Activated gamma-delta T cell treated with Interleukin-2 at 50 U/mL for 16 hours (primary cell): ENCODE measurements around the gene GPC3.
"Not testable (repeated sequence)": the region's sequence is repeated elsewhere in the genome, so short reads cannot be mapped to it uniquely, and the experiment has no call there.

Experiments
- DNase-seq: peaks from one replicate; pipeline ENCODE4 v3.0.0-alpha.2; 2020

Gene GPC3

GRCh38 chrX:133746593-133746992, 238.8 kb downstream of the GPC3 start:
- no peak for DNase-seq

DNA sequence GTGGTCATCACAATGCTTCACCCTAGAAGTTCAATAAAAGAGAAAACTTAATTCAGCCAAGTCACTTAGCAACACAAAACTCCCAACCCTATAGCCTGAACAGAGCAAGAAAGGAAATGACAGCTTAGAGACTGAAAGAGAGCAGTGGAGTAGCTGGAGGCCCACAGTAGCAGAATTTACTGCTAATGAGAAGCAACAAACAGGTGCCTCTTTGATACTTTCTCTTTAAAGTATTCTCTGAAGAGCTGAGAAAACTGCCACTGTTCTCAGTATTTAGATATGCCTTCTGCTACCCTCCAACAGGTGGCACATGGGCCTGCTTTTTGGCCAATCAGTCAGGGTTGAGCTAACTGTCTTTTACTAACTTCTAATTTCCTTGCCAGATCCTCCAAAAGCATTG, 240.0 kb downstream of the GPC3 start:
- no peak for DNase-seq

DNA sequence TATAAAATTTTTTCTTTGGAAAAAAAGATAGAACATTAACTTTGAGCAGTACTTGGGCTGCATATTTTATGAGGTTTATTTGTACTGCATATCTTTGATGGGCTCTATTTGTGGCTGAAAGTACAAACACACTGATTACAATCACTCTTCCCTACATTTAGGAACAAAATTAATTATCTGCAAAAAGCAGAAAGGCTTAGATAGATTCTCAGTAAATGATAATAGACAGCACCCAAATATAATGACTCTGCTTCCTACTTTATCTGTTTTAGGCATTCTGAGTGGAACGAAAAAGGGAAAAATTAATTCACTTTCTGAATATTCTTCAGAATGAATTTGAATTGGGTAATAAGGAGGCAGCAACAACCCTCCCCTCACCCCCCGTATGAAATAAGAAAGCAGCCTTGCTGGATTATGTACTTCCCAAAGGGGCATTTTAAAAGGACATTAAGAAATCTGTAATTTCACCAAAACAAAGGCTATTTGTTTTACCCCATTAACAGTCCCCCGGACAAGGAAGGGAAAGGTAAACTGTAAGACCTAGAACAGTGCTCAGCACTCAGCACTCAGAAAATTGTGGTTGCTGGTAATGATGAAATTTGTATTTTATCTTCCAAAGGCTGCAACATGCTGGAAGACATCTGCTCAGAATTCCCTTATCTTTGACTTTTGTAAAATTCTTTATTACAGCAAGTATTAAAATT, 242.6 kb downstream of the GPC3 start:
- DNase-seq: no peak

- DNase-seq: no peak
Measured at GRCh38 chrX:133741303-133741702, 244.1 kb downstream of the GPC3 start.

DNA sequence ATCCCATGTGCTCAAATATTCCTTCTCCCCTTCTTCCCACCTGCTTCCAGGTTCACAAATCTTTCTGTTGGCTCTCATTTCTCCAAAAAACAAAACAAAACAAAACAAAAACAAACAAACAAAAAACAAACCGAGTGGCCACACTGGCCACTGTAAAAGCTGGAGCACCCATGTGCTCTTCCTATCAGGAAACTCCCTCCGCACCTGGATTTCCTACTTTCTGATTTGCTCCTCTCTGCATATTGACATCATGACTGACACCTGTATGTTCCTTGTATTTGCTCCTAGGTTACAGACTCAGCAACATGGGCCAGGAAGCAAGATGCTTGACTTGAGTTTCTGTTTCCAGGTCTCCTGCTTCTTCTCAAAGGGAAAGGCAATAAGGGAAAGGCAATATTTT, 258.8 kb downstream of the GPC3 start:
- no peak for DNase-seq

- DNase-seq: no peak
Measured at GRCh38 chrX:133726211-133726630, 259.2 kb downstream of the GPC3 start.

DNA sequence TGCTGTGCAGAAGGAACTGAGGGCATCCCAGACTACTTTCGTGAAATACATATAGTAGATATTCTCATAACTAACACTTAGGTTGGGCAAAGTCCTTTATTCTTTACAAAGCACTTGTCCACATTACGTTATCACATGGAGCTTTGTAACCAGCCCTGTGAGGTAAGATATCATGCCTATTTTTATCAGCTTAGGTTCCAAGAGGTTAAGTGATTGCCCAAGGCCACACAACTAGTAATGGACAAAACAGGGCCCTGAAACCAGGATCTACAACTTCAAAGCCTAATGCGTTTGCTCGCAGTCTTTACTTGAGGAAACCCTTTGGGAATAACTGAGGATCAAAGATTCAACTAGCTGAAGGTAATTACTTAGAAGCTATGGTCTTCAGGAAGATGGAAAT, 261.5 kb downstream of the GPC3 start:
- no peak for DNase-seq

- no peak for DNase-seq
Measured at GRCh38 chrX:133722756-133723155, 262.6 kb downstream of the GPC3 start.

- not testable (repeated sequence) for DNase-seq
Measured at GRCh38 chrX:133720269-133720668, 265.1 kb downstream of the GPC3 start.

DNA sequence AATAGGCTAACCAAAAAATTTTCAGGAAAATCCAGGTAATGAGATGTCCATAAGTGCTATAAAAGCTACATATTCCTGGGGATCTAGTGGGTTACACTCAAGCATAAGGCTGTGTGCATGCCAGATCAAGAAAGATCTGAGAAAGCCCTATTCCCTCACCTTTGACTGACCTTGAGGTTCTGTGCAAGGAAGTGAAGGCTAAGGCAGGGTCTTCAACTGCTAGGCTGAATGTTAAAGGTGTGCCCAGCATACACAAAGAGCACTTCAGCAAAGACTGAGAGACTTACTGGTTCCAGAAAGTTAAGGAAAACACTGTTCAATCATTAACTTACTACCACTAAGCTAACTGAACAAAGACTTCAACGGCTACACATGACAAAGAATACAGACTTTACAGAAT, 269.7 kb downstream of the GPC3 start:
- DNase-seq: no peak

GRCh38 chrX:133709501-133709900, 275.9 kb downstream of the GPC3 start:
- DNase-seq: no peak

GRCh38 chrX:133706890-133707289, 278.5 kb downstream of the GPC3 start:
- DNase-seq: no peak

- DNase-seq: no peak
Measured at GRCh38 chrX:133702230-133702629, 283.2 kb downstream of the GPC3 start.

DNA sequence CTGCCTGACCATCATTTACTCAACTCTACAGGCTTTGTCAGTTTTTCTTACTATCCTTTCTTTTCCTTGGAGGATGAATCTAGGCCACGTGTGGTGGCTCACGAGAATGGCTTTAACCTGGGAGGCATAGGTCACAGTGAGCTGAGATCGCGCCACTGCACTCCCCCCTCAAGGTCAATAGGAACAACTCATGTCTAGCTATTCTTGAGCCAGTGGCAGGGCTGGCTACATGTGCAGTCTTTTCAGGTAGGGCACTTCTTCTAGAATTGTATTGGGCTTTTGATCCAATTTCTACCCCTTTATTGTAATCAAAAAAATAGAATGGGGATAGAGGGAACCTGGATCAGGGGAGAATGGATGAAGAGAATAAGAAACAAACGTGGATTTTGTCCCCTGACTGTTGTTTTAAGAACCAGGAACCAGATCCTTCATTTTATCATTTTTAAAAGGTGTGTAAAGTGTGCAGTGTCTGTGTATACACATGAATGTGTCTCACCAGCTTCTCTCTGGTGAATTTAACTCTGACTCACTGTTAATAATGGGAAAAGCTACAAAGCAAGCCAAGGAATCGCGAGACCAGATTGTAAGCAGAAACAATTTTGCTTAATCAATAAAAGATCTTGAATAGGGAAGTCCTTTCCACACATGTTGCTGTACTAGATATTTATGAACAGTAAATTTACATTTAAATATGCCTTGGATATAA, 286.2 kb downstream of the GPC3 start:
- no peak for DNase-seq

DNA sequence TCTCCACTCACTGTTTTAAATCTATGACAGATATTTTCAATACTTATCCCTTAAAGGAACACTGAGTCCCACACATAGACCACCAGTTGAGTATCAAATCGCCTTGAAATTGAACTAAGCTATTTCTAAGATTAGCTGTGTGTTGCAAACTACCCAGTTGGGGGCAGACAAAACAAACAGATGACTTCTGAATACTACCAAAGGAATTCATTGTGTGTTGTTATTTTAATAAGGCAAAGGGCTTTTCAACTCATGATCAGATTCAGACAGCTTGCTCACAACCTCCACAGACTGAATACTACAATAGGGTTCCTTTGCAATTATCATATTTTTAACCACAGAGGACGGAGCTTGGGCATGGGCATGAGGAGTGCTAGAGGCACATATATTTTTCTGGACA, 287.1 kb downstream of the GPC3 start:
- DNase-seq: no peak

DNA sequence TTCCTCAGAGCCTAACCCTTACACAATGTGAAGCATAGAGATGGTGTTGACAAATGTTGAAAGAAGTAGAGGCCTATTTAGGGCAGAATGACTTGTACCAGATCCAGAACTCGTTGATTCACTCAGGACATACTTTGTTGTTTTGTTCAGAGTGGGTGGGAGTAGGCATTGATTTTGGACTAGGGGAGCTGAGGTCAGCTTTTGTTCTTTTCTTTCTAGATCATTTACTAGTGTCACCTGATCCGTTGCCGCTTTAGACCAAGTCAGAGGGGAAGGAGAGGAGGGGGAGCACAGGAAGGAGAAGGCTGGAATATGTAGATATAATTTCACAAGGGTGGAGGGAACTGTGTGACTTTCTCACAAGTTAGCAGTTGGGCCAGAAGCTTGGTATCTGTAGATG, 287.7 kb downstream of the GPC3 start:
- no peak for DNase-seq

DNA sequence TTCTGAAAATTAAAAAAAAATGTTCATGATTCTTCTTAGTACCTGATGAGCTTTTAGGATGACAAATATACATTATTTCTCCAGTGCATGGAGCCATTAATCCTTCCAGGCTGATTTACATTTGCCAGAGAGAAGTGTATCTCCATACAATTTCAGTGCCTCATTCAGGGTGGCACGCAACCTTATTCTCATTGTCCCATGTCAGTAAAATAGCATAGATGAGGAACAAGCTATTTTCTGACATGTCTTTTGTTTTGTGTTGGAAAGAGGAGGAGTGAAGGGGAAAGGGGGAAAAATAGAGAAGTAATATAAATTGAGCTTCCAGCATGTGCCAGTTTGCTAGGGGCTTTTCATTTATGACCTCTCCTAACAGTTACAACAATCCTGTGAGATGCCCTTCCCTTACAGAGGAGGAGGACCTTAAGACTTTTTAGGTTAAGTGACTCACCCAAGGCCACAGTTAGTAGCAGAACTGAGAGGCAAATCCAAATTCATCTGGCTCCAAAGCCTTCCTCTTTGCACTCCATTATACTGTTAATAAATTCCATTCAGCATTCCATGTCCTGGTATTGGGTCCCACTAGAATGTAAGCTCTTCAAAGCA, 295.3 kb downstream of the GPC3 start:
- DNase-seq: no peak

- DNase-seq: no peak
Measured at GRCh38 chrX:133685822-133686221, 299.6 kb downstream of the GPC3 start.

DNA sequence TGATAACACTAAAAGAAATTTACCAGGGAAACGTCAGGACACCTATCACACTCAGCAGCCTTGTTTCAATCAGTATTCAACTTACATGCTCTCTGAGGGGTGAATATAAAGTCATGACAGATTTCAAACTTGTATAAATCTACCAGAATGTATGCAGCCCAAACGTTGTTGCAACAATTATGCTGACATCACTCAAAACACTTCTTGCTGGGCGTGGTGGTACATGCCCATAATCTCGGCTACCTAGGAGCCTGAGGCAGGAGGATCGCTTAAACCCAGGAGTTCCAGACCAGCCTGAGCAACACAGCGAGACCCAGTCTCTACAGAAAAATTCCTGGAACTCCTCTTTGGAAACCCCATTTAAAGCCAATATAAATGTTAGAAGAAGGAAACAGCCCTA, 303.5 kb downstream of the GPC3 start:
- DNase-seq: no peak

- no peak for DNase-seq
Measured at GRCh38 chrX:133681421-133681820, 304.0 kb downstream of the GPC3 start.

DNA sequence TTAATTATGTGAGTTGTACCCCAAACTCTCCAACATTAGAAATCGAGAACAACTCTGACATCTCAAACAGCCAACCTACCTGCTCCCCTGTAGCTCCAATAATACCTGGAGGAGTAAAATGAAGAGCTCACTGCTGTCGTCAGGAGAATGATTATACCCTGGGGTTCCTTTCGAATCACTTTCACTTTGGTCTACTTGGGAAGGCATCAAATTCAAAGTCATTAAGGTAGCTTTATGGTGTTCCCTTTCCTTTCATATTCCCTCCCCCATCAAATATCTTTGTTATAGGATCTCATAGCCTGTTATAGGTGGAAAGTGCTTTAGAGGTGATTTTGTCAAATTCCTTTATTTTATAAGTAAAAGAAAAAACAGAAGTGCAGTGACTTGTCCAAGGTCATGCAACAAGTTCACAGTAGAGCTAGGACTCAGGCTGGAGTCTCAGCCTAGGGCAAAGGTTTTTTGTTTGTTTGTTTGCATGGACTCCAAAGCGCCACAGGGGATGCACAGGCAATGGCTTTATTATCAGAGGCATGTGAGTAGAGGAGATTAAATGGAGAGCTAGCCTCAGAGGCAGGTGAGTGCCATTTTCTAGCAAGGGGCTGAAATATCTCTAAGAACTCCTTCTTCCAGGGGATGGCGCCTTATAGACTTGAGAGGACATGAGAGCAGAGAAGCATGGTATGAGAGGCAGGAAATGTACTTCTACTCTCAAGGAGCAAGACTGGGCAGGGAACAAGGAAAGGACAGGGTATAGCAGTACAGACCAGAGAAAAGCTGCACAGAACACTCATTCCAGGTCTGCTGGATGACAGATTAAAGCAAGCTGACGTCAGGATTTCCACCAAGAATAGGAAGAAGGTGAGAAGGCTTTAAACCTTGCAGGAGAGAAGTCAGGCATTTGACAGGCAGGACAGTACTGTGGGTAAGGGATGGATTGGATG, 308.0 kb downstream of the GPC3 start:
- no peak for DNase-seq

DNA sequence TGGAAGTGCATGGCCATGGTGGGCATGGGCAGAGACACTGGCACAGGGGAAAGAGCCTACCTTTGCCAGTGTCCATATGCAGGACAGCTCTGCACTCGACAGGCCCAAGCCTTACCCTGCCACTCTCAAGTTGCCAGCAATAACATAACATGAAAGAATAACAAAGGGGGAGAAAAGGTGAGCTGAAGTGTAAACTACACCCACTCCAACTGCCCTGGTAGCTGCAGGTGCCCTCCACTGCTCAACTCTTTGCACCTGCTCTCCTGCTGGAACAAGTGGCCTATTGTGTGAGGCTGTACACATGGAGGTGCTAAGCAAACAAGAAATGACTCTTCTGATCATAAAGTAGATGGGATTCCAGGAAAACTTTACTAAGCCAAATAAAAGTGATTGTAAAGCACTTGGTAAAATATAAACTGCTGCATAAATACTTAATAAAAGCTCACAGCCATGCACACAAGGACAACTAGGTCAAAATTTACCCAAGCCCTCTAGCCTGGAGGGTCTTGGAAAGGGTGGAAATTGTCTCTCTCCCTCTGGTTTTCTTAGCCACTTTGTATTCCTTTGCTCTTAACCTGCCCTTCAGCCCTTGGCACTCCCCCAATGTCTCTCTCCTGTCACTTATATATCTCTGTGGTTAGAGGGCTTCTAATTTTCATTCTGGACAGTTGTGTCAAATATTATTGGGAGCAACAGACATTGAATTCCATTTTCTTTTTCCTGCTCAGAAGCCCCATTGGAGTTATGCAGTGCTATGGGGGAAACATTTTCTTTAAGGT, 308.9 kb downstream of the GPC3 start:
- no peak for DNase-seq
